LNCAP (cell line): ENCODE data around the gene LANCL3.
"Not testable (repeated sequence)": the region's sequence is repeated elsewhere in the genome, so short reads cannot be mapped to it uniquely, and the experiment has no call there.

Experiments used
- CTCF ChIP-seq: fragments of 450-650 bp; IDR thresholded peaks from 2 replicates; pipeline ENCODE4 v1.5.1; 2017; ENCODE audit warnings: mild to moderate bottlenecking

The LANCL3 gene

DNA sequence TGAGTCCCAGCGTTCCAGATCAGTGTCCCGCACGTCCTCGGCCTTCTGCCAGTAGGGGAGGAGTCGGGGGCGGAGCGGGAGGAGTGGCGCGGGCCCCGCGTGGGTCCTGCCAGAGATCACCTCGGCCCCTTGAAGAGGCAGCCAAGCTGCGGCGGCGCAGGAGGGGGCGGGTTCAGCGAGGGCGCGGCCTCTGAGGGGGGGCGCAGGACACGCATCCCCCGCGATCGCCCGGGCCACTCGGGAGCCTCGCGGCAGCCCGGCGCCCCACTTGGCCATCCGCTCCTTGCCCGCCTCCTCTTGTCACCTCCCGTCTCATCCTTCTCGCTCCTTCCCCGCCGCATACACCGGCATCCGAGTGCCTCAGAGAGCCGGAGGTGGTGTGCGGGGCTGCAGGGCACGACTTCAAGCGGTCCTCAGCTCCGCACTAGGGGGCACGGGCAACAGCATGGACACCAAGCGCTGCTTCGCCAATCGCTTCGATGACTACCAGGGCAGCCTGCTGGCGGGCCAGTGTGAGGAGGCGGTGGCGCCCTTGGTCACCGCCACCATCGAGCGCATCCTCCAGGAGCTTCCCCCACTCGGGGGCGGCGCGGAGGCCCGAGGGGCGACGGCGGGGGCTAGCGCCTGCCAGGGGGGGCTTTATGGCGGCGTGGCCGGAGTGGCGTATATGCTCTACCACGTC, at the start of gene LANCL3:
LANCL3 (plus strand) TSS at position 236 of the 682 bp plus-strand sequence; CDS start at position 446, 210 bp downstream.
- TF ChIP-seq CTCF, result not testable (repeated sequence)

- TF ChIP-seq CTCF, result no peak
Observed at GRCh38 chrX:37541991-37542390, 29.5 kb upstream of the LANCL3 start.

- TF ChIP-seq CTCF, result no peak
Observed at GRCh38 chrX:37542791-37543190, 28.7 kb upstream of the LANCL3 start.

DNA sequence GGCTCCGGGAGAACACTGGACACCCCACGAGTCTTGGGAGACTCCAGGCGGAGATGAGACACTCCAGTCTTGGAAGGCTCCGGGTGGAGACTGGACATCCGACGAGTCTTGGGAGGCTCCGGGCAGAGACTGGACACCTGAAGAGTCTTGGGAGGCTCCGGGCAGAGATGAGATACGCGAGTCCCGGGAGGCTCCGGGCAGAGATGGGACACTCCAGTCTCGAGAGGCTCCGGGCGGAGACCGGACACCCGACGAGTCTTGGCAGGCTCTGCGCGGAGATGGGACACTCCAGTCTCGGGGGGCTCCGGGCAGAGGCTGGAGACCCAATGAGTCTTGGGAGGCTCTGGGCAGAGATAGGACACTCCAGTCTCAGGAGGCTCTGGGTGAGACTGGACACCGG, 28.1 kb upstream of the LANCL3 start:
- TF ChIP-seq CTCF, result no peak

DNA sequence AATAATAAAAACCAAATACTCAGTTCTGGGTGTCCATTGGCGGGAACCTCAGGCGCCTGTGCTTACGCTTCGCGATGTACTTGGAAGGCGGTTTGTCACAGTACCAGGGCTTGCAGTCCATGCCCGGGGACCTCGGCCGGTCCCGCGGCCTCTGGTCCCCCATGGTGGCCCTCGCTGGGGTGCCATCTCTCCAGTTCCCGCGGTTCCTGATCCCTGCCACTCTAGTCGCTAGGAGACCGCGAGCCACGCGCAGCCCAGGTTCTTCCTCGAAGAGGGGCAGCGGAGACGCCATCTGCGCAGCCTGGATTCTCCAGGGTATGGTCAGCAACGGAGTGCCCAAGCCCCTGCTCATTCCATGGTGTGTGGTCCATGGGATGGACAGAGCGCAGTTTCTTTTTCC, 26.4 kb upstream of the LANCL3 start:
- TF ChIP-seq CTCF, result no peak

GRCh38 chrX:37553476-37553875, 18.0 kb upstream of the LANCL3 start:
- no peak for TF ChIP-seq CTCF

GRCh38 chrX:37572108-37572587, 687 bp downstream of the LANCL3 start:
- TF ChIP-seq CTCF, result peak; percentile 34; the same call in 1 of the 2 replicates
